Fibroblast of skin of scalp (primary cell): ENCODE measurements around the gene NUCKS1. TPM values are rescaled to one million over a fixed set of nuclear protein-coding genes. Genes with fewer than 3 reads are reported as not detected.
A peak's percentile ranks its signal among the peaks of the same experiment; 100 is the strongest.

Source experiments
- DNase-seq: peaks from one replicate; pipeline ENCODE4 v3.0.0-alpha.2; 2013
- polyA plus RNA-seq, 2 experiments: library from polyadenylated mRNA; unstranded; fragments of 120-200 nt; gene quantifications; one replicate each; pipeline ENCODE4 v1.2.1, GENCODE V29; 2013; ENCODE audit not compliant: insufficient read length in 2 of 2

Gene NUCKS1, protein sequence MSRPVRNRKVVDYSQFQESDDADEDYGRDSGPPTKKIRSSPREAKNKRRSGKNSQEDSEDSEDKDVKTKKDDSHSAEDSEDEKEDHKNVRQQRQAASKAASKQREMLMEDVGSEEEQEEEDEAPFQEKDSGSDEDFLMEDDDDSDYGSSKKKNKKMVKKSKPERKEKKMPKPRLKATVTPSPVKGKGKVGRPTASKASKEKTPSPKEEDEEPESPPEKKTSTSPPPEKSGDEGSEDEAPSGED
- 169 TPM for polyA plus RNA-seq (2013, experiment 1 of 2; ENCODE audit: insufficient read length)
- 277 TPM for polyA plus RNA-seq (2013, experiment 2 of 2; ENCODE audit: insufficient read length)

DNA sequence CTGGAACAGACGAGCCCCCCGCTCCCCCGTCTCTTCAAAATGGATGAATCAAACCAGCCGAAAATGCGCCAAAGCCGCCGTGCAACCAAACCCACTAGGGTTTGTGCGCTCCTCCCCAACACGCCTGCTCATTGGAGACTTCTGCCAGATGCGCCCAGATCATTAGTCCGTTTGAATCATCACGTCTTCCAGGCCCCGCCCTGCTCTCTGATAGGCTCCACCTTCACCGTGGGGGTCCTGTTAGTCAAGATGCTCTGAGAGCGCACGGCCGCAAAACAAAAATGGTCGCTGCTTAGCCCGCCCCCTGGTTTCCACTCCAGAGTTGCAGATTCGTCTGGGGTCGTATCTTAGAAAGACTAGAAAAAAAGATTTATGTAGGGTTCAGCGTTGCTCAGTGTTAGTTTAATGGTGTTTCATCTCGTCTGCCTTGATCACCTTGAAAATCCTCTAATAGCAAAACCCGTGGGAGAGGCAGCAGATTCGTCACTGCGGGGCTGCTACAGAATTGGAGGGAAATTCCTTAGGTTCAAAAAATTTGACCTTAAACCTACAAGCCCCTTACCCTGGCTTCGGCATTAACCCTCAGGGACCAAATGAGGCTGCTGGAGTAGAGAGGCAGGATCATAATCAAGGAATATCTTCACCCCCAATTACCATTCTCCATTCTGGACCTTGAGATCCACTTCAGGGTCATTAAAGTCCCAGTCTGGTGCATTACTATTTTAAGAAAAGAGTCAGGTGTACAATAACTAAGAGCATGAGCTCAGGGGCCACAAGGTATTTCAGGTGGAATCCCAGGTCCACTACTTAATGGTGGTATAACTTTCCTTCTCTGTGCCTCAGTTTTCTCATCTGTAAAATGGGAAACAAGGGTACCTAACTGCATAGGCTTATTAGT, at the start of gene NUCKS1:
Gene NUCKS1, minus strand, starts transcription at position 45 of the 898 bp plus-strand sequence. CDS start 209 bp downstream, outside the sequence.
- peak; percentile 100 for DNase-seq

DNA sequence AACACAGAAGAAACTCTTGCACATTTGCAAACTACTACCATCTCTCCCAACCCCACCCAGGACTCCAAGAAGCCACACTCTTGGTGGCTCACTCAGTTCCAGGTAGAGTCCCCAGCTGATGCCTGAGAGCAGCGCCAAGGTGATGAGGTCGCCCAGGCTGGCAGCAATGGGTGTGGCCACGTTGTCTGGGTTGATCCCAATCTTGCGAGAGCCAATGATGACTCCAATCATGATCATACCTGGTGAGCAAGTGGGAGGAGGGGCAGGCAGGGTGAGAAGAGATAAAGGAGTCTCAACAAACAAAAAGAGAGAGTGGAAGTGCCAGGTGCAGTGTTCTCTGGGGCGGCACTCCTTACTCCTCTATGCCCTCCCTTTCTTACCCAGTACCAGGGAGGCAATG, 48.6 kb upstream of the NUCKS1 start:
- DNase-seq: no peak

DNA sequence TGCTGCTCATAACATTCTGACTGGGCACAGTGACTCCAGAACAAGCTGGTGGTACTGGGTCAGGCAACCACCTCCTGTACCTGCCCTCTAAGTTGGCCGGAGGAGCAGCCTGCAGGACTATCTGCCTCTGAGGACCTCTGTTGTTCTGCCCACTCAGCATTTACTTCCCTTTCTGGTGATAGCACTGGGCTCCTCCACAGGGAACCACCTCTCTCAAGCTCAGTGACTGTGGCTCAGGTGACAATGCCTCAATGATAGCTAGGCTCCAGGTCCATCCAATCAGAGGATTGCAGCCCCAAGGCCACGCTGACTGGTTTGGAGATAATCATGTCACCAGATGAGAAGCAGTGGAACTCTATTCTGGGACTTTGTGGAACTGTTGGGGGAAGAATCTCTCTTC, 47.2 kb upstream of the NUCKS1 start:
- no peak for DNase-seq

DNA sequence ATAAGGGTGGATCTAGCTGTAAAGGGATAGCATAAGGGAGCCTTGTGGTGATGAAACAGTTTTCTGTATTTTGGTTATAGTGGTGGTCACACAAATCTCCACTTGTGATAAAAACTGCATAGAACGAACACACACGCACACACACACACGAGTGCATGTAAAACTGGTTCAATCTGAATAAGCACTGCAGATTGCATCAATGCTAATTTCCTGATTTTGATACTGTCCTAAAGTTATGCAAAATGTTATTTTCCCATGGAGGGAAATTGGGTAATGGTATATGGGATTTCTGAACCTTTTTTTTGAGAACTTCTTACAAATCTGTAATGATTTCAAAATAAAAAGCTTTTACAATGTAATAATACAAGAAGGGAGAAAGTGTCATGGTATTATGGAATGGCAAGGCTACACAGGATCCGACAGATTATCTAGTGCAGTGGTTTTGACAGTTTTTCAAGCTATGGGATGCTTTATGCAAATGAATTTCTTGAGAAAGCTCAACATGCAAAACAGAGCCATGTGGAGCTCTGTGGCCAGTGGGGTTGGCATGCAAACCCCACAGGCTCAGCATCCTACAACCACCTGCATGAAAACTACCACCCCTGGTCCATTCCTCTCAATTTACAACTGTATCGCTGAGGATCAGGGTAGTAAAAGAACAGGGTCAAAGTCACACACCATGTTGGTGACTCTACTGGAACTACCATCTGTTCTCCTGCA, 44.2 kb upstream of the NUCKS1 start:
- DNase-seq: no peak

DNA sequence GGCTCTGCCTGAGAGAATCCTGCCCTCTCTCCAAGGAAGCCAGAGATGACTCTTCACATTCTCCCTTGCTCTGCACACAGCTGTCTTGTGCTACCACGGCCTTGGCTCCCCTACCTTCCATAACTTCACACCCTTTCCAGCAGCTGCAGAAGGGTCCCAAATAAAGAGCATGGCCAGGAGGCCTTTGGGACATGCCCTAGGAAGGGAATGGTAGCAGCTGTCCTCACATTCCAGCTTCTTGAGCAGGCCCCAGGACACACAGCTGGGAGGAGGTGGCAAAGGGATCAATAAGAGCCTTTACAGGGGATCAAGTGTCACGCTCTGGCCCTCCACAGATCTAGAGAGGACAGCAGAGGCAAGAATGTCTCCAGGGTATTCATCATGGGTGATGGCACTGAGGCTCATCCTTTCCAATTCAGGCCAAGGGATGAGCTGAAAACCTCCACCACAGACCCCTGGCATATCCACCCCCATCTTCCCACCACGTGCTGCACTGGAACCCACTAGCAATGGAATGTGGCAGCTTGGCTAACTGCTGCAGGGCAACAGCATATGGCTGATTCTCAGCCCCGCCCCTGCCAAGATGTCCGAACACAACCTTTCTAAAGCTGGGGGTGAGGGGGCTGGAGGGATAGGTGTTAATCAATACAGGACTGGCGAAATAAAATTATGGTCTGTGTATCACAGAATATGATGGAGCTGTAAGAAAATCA, 43.1 kb upstream of the NUCKS1 start:
- no peak for DNase-seq

DNA sequence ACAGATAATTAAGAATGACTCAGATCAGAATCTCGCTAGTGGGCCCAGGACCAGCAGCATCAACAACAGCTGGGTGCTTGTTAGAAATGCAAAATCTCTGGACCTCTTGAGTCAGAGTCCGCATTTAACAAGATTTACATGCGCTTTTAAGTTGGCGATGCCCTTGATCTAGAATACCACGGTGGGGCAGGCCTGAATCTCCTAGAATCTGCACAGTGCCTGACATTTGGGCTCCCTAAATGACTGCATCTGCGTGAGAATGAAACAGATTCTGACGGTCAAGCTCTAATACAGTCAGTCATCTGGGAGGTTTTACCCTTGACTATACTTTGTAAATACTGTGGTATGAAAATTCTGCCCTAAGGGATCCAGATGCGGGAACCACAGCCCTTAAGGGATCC, 42.5 kb upstream of the NUCKS1 start:
- DNase-seq: no peak

DNA sequence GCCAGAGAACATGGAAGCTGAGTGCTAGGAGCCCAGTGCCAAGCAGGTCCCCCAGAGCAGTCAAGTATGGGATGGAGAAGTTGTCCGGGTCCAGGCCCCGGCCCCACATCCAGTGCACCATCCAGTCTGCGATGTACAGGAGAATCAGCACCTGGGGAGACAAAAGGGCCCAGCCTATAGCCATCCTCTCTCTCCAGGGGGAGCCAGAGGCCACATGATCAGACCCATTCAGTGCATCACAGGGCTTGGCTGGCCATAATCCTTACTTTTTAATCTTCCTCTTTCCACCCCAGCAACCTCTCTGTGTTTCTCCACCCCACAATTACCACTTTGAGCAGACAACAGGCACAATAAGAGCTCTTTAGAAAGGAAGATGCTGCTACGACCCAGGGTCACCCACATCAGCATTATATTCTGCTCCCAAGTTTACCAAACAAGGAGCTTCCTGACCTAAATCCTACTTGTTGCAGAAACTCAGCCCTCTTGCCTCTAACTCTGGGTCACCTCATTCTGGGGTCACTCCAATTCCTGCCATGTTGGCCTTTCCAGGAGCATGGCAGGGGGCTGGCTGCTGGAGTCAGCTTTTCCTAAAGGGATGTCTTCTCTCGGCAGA, 41.7 kb upstream of the NUCKS1 start:
- DNase-seq: peak; percentile 55

DNA sequence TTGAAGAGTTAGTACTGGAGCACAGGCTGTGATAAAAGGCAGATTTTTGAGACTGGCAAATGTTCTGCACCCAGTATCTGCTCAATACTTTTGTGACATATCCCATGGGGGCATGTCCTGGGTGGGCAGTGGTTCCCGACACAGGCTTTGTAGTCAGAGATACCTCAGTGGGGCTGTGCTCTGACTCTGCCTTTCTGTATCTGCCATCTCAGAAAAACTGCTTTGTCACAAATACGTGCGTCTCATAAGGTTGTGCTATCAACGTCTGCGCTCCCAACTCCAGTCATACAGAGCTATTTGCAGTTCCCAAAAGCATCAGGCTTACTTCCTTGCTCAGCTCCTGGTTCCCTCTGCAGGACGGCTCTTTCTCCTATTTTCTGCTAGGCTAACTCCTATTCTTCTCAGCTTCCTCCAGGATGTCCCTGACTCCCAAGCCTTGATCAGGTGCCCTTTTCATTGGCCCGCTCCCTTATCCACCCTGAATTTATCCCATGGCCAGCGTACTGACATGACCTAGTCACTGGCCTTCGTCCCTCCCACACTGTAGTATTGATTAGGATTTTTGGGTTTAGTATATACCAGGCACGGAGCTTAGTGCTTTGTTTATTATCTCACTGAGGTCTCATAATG, 37.4 kb upstream of the NUCKS1 start:
- DNase-seq: no peak

DNA sequence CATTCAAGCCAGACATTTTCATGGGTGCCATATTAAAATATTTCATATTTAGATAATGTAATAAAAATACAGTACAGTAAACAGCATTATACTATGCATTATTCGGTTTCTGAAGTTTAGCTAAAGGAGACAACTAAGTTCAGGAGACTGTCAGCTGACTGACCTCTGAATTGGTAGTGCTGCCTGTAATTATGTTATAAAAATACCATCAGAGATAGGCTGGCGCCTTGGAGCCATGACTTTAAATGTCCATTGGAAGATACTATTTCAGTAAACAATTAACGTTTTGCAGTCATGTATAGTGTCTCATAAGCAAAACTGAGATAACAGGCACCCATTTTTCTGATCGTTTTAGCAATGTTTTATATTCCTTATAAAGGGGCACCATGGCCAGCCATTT, 36.6 kb upstream of the NUCKS1 start:
- DNase-seq: no peak

DNA sequence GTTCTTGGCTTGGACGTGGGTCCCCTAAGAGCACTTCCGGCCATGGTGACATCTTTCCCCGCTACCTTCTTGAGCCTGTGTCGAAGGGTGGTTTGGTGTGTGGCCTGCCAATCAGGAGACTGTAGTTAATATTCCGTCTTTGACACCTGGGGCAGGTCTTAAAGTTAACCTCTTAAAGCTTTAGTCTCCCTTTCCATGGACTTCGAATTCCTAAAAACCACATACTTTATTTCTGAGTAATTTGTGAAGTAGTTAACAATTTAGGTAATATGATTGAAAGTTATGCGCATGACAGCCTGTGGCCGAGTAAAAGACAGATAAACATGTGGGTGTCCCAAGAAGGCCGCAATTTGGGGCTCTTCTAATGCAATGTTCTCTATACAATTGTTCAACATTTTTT, 35.5 kb upstream of the NUCKS1 start:
- no peak for DNase-seq

DNA sequence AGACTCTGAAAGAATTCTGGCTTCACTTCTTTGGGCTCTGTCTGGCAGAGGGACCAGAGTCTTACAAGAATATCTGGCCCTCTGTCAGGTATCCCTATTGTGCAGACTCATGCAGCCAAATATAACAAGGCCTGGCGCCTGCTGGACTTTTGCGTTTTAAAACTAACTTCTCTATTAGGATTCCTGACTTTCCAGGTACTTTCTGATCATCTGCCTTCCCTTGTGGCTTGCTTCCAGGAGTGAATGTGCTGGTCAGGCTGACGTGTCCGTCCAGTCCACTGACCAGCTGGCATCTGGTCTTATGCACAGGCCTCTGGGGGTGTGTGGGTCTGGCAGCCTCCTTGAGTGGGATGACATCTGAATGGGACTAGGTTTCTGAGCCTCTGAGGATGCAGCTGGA, 33.9 kb upstream of the NUCKS1 start:
- DNase-seq: no peak

DNA sequence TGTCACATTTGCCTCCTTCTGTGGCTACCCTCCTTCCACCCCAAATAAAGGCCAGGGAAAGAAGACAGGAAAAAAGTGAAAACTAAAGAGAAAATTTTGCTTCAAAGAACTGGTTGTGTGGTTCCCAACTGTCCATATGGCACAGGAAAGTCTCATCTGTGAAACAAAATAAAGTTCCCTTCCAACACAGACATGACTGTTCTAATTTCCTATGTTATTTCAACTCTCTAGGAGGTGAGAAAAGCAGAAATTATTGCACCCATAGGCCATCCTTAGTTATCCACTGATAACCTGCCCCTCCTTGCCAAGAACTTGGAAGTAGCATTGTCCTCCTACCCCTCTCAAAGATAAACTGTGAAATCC, 33.4 kb upstream of the NUCKS1 start:
- DNase-seq: no peak

DNA sequence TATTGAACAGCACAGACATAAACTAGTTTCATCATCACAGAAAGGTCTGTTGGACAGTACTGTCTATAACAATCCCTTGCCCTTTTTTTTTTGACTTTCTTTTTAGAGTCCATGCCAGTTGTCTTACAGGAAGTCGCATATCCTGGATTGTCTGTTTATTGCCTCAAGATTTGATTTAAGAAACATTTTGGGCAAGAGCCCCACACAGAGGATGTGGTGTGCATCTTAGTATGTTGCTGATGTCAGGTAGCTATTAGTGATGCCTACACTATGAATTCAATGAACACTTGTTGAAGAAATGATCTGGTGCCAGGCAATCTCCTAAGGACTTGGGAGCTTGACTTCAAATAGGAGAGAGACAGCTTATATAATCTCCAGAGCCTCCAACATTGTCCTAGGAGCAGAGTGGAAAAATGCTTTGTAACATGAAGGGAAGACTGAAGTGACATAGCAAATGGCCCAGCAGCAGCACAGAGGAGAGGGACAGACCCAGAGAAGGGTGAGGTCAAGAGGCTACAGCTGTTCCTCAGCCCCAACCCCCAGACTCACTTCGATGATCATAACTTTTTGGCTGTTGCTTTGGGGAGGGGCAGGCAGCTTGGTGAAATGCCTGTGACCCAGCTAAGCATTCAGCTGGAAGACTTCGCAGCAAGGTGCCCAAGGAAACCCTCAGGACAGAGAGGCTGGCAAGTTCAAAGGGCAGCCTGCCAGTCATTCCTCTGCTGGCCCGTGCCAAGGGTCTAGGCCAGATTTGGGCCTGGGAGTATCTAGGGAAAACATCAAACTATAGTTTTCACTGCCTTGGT, 32.8 kb upstream of the NUCKS1 start:
- DNase-seq: no peak

DNA sequence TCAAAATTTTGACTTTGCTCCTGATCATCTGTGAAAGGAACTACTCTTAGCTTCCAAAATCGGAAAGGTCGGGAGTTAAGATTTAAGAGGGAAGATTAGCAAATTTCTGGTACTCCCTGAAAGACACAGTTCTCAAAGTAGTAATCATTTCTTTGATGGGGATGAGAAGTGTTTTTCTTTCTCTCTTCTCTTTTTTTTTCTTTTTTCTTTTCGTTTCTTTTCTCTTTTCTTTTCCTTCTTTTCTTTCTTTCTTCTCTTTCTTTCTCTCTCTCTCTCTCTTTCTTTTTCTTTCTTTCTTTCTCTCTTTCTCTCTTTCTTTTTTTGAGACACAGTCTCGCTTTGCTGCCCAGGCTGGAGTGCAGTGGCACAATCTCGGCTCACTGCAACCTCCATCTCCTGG, 30.4 kb upstream of the NUCKS1 start:
- no peak for DNase-seq

DNA sequence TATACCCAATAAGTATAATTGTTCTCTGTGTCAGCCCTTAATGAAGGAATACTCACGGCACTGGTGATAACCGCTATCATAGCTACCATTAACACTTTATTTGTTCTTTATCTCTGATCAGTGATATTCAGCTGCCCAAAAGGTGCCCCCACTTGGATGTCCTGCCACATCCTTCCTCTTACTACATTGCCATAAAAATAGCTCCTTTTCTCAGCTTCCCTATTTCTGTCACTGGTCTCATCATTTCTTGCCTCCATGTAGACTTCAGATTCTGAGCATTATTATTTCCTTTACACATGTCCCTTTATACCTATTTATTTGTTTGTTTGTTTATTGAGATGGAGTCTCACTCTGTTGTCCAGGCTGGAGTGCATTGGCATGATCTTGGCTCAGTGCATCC, 28.0 kb upstream of the NUCKS1 start:
- no peak for DNase-seq

DNA sequence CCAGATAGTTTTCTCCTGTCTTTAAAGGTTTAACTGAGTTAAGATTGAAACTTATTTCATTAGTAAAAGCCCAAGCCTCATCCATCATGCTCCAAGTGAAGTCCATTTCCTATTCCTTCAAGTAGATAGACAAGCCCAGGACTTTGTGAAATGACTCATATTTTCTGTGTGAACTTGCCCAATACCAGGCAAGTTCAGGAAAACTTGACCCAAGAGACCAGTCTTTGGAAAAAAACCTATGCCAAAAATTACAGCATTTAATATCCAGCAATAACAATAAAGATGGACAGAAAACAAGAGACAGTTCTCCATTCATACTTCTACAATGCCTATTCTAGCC, 25.7 kb upstream of the NUCKS1 start:
- peak; percentile 53 for DNase-seq

DNA sequence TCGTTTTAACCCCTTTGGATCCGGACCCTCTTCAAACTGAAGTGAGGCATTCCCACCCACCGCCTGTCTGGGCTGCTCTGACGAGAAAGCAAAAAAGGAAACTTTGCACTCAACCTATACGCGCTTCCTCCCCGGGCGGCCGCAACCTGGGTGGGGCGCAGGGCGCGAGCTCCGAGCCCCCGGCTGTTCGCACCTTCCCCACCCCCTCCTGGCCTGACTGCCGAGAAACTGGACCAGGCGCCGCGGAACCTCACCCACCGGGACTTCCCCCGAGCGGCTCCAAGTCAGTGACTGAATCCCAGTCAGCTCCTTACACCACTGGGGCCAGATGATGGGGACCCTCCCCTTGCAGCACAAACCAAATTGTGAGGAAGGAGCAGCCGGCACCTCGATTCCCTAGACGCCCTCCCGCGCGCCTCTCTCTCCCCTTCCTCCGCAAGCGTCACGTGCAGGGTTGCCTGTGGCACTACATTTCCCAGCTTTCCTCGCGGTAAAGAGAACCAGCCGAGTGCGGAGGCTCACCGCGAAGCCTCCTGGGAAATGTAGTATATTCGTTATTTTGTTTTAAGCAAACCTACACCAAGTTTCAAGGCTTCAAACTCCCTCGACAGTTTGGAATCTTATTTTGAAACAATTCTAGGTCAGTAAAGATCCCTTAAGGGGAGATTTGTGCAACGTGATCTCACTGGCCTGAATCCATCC, 25.2 kb upstream of the NUCKS1 start, which contains the start of gene RAB29:
Gene RAB29, minus strand, starts transcription at position 468 of the 702 bp plus-strand sequence. CDS start 526 bp downstream, outside the sequence.
- DNase-seq: peak; percentile 79

DNA sequence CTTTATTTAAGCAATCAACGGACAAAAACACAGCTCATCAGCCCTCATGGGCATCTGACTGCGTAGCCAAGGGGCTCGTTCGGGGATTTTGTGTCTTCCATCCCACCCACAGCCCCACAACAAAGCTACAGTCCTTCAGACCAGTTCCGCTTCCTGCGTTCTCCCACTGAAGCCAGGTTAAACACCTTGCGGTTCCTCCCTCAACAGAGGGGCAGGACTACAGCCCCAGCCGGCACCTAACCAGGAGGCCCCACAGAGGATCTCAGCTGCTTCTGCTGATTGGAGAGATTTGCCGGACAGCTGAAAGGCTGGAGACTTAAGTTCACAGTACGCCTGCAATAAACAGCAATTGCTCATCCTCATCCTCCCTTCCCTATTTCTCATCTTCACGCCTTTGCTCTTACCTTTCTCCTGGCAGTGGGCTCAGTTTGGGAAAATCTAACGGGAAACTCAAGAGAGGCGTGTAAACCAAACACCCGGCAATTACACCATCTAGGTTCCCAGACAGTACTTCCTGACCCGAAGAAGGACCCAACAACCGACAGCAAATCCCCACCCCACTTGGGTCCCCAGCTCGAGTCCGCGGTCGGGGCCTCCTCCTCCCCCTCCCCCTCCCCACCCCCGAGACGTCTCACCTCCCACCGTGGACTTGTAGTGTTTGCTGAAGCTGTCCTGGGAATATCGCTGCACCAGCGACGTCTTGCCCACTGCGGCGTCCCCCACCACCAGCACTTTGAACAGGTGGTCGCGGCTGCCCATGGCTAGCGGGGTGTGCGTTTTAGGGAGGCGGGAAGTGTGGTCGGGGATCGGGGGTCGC, 24.4 kb upstream of the NUCKS1 start:
- no peak for DNase-seq

DNA sequence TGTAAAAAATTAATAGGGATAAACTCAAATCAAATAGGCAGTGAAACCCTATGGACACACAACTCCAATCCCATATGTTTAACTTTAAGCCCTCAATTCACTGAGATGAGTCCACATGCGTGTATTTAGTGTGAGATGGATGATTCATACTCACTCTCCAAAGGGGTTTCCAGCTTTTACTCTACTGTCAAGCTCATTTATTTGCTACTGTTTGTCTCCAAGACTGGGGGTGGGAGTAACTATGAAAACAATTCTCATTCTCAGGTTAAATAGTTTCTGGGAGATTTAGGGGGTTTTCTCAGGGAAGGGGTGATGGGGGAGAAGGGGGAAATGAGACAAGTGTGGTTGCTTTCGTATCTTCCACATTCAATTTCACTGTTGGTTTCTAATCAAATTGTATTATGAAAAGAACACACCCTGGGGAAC, 22.6 kb upstream of the NUCKS1 start:
- DNase-seq: peak; percentile 31
